Adrenal gland (tissue), 5 donors: ENCODE data around the gene WIPF3.

Experiments used
- CTCF ChIP-seq, 6 experiments: fragments of 450-650 bp in 4 of 6; fragments of 200-600 bp in 2 of 6; sonication (generic) in 1 of 6; IDR thresholded peaks; 1 replicate in 5 of 6; 2 replicates in 1 of 6; pipeline versions ENCODE4 v1.5.1 to v1.8.0; 2016 to 2021; ENCODE audit warnings: antibody characterized with exemption in 6 of 6, mild to moderate bottlenecking in 2 of 6, moderate library complexity in 1 of 6
- POLR2A ChIP-seq, 2 donors: fragments of 450-650 bp; IDR thresholded peaks; one replicate each; pipeline ENCODE4 v1.6.1; 2017; ENCODE audit warnings: antibody characterized with exemption in 2 of 2, mild to moderate bottlenecking in 2 of 2, moderate library complexity in 1 of 2
- donor health status: DM: no; HTN: no; CAD: no.

- TF ChIP-seq CTCF (IDR thresholded peaks at IDR 0.05) (no peak), POLR2A (IDR thresholded peaks at IDR 0.05) (no peak)
Measured at GRCh38 chr7:29900745-29901144, 94.4 kb downstream of the WIPF3 start.
